Measurements from ENCODE around the gene KRIT1. TPM values are rescaled to one million over a fixed set of nuclear protein-coding genes. Genes with fewer than 3 reads are reported as not detected.
A peak's percentile ranks its signal among the peaks of the same experiment; 100 is the strongest.

Gene KRIT1
- 30.7 TPM for total RNA-seq
- long read RNA-seq, partial matches to known transcripts, result 4 of 21 reads
- long read RNA-seq, other reads (novel, unspliced or antisense), result 17 of 21 reads

GRCh38 chr7:92245487-92246359, at the start of gene KRIT1, which contains the start of gene ANKIB1:
Gene KRIT1, minus strand, starts transcription at chr7:92245914. Its CDS starts 3,779 bp downstream, at chr7:92242135.
Gene ANKIB1, plus strand, starts transcription at chr7:92245974. Its CDS starts 49,005 bp downstream, at chr7:92294979.
- peak within 1 kb of the TSS; percentile 95 for H3K4me3 ChIP-seq
- H3K4me1 ChIP-seq, result peaks cover 59% of the 10 kb centered on the region
- peak; percentile 51 for TF ChIP-seq CTCF (IDR thresholded peaks at IDR 0.05; ENCODE audit: borderline replicate concordance)
- intact Hi-C loops (cut with micrococcal nuclease), result no loop called here
- peaks cover 7% of the 10 kb centered on the region for H3K36me3 ChIP-seq
- peak; percentile 87 for DNase-seq
- peak within 1 kb of the TSS; percentile 95 for H3K27ac ChIP-seq (replicated peaks)
- no peaks in the 10 kb centered on the region for H3K9me3 ChIP-seq (replicated peaks)
- no peaks in the 10 kb centered on the region for H3K27me3 ChIP-seq (ENCODE audit: low read depth)

DNA sequence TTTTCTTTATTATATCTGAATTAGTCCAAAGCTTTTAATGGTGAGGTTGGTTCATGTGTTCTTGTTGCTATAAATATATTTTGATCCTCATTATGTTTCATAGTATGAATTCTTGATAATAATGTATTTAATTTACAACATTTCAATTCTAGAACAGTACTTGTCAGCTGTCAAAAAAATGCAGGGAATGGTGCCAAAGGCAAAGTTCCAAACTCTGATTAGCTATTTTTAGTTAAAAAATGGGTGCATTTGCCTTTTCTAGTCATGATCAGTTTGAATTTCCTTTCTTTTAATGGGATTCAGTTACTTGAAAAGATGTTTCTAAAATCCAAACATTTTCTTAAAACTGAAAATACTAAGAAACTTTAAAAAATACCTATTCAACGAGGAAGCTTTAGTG, 49.7 kb upstream of the KRIT1 start:
- Histone ChIP-seq H3K9me3 (replicated peaks) (no peaks in the 10 kb centered on the region), H3K27me3 (ENCODE audit: low read depth) (no peaks in the 10 kb centered on the region), H3K27ac (replicated peaks) (peak overlapping the region; percentile 48), H3K4me1 (peaks cover 37% of the 10 kb centered on the region), H3K36me3 (no peaks in the 10 kb centered on the region), H3K4me3 (peak overlapping the region; percentile 45)
- no peak for DNase-seq
- no peak for TF ChIP-seq CTCF (IDR thresholded peaks at IDR 0.05; ENCODE audit: borderline replicate concordance)
- intact Hi-C loops (cut with micrococcal nuclease), result no loop called here

- H3K27ac ChIP-seq (replicated peaks), result peak overlapping the region; percentile 48
- peaks cover 37% of the 10 kb centered on the region for H3K4me1 ChIP-seq
- intact Hi-C loops (cut with micrococcal nuclease), result no loop called here
- no peak for DNase-seq
- no peaks in the 10 kb centered on the region for H3K27me3 ChIP-seq (ENCODE audit: low read depth)
- H3K36me3 ChIP-seq, result no peaks in the 10 kb centered on the region
- TF ChIP-seq CTCF (IDR thresholded peaks at IDR 0.05; ENCODE audit: borderline replicate concordance), result no peak
- H3K9me3 ChIP-seq (replicated peaks), result no peaks in the 10 kb centered on the region
- H3K4me3 ChIP-seq, result peak overlapping the region; percentile 45
Measured at GRCh38 chr7:92293896-92294590, 48.3 kb upstream of the KRIT1 start.

DNA sequence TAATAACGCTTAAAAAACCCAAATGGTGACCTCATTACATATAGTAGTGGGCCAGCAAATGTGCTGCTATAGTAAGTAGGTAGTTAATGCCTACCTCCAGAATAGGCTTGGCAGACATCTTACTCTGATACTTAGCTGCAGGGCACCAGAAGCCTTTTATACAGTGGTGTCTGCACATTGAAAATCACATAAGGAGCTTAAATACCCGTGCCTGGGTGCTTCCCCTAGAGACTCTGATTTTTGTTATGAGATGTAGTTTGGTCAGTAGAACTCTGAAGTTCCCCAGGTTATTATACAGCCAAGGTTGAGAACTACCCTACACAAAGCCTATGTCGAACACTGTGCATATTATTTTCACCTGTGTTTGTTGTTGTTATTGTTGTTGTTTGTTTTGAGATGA, 47.3 kb upstream of the KRIT1 start:
- H3K9me3 ChIP-seq (replicated peaks), result peaks cover 7% of the 10 kb centered on the region
- H3K4me1 ChIP-seq, result peaks cover 37% of the 10 kb centered on the region
- no peaks in the 10 kb centered on the region for H3K36me3 ChIP-seq
- H3K27me3 ChIP-seq (ENCODE audit: low read depth), result no peaks in the 10 kb centered on the region
- DNase-seq, result no peak
- no peak overlapping the region for H3K4me3 ChIP-seq
- no peak for TF ChIP-seq CTCF (IDR thresholded peaks at IDR 0.05; ENCODE audit: borderline replicate concordance)
- intact Hi-C loops (cut with micrococcal nuclease), result no loop called here
- no peak overlapping the region for H3K27ac ChIP-seq (replicated peaks)

GRCh38 chr7:92289321-92289720, 43.6 kb upstream of the KRIT1 start:
- intact Hi-C loops (cut with micrococcal nuclease), result no loop called here
- Histone ChIP-seq H3K27me3 (ENCODE audit: low read depth) (no peaks in the 10 kb centered on the region), H3K4me1 (peaks cover 17% of the 10 kb centered on the region), H3K9me3 (replicated peaks) (peaks cover 7% of the 10 kb centered on the region), H3K27ac (replicated peaks) (no peak overlapping the region), H3K36me3 (no peaks in the 10 kb centered on the region), H3K4me3 (no peak overlapping the region)
- DNase-seq, result no peak
- no peak for TF ChIP-seq CTCF (IDR thresholded peaks at IDR 0.05; ENCODE audit: borderline replicate concordance)
